ENCODE data around the gene AADACL4. TPM values are rescaled to one million over a fixed set of nuclear protein-coding genes. Genes with fewer than 3 reads are reported as not detected.
"Not testable (repeated sequence)": the region's sequence is repeated elsewhere in the genome, so short reads cannot be mapped to it uniquely, and the experiment has no call there.

AADACL4 gene
- total RNA-seq, 1 donor from 2014 or later = not detected

DNA sequence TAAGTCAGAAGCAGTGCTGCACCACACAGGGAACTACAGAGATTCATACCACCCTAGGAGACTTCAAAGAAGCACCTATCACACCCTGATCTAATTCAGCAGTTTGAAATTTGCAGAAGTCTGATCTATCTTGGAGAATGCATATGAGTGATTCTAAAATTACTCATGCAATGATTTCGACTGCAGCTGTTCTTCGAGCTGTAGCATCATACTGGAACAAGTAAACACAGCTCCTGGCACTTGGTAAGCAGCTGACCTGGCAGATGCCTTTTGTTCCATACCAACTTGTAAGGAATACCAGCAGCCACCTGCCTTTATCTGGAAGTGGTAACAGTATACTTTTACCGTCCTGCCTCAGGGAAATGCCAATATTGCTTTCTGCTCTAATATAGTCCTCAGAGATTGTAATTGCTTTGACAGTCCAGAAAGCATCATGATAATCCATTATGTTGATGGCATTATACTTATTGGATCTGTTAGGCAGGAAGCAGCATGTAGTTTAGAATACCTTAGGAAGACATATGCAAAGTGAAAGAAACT, 25.7 kb downstream of the AADACL4 start:
- no peak for TF ChIP-seq EZH2 (IDR thresholded peaks at IDR 0.05; ENCODE audit: insufficient read depth, low read length)
- TF ChIP-seq, protein P1, sequence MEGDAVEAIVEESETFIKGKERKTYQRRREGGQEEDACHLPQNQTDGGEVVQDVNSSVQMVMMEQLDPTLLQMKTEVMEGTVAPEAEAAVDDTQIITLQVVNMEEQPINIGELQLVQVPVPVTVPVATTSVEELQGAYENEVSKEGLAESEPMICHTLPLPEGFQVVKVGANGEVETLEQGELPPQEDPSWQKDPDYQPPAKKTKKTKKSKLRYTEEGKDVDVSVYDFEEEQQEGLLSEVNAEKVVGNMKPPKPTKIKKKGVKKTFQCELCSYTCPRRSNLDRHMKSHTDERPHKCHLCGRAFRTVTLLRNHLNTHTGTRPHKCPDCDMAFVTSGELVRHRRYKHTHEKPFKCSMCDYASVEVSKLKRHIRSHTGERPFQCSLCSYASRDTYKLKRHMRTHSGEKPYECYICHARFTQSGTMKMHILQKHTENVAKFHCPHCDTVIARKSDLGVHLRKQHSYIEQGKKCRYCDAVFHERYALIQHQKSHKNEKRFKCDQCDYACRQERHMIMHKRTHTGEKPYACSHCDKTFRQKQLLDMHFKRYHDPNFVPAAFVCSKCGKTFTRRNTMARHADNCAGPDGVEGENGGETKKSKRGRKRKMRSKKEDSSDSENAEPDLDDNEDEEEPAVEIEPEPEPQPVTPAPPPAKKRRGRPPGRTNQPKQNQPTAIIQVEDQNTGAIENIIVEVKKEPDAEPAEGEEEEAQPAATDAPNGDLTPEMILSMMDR (IDR thresholded peaks at IDR 0.05; ENCODE audit: insufficient read depth, low read depth, low read length) = no peak
- Mint-ChIP-seq H3K36me3 (ENCODE audit: low read depth, unreplicated experiment) (no peaks in the 10 kb centered on the region), H3K9me3 (ENCODE audit: unreplicated experiment) (peaks cover 8% of the 10 kb centered on the region), H3K27ac (ENCODE audit: unreplicated experiment) (no peak overlapping the region), H3K27me3 (ENCODE audit: low read depth, unreplicated experiment) (peaks cover 7% of the 10 kb centered on the region), H3K4me1 (ENCODE audit: low read depth, unreplicated experiment) (no peaks in the 10 kb centered on the region), H3K4me3 (ENCODE audit: unreplicated experiment) (no peak overlapping the region)
- H3K9ac ChIP-seq (ENCODE audit: low read length) = no peak overlapping the region
- no peak overlapping the region for H2AFZ ChIP-seq (ENCODE audit: low read depth, low read length)
- no peaks in the 10 kb centered on the region for H3K27me3 ChIP-seq (ENCODE audit: insufficient read depth, low read length)
- DNase-seq (ENCODE audit: low read depth) (no peak), FAIRE-seq (no peak)
- no peaks in the 10 kb centered on the region for H4K20me1 ChIP-seq (ENCODE audit: insufficient read depth, low read length)
- no peaks in the 10 kb centered on the region for H3K4me1 ChIP-seq (ENCODE audit: insufficient read depth, low read length)
- no peak overlapping the region for H3K27ac ChIP-seq (ENCODE audit: low read depth, low read length)
- peaks cover 10% of the 10 kb centered on the region for H3K9me3 ChIP-seq (ENCODE audit: insufficient read depth, low read depth, low read length)
- no peak overlapping the region for H3K4me2 ChIP-seq (ENCODE audit: low read length)
- no peaks in the 10 kb centered on the region for H3K36me3 ChIP-seq (ENCODE audit: insufficient read depth, low read length)
- H3K79me2 ChIP-seq (ENCODE audit: insufficient read depth, low read length) = no peaks in the 10 kb centered on the region
- no peak overlapping the region for H3K4me3 ChIP-seq (ENCODE audit: insufficient read depth, low read depth, low read length)

GRCh38 chr1:12674358-12674757, 30.5 kb downstream of the AADACL4 start:
- Histone ChIP-seq H2AFZ (ENCODE audit: low read depth, low read length) (no peak overlapping the region), H3K4me1 (ENCODE audit: insufficient read depth, low read length) (no peaks in the 10 kb centered on the region), H3K79me2 (ENCODE audit: insufficient read depth, low read length) (no peaks in the 10 kb centered on the region), H3K4me3 (ENCODE audit: insufficient read depth, low read depth, low read length) (no peak overlapping the region), H3K27me3 (ENCODE audit: insufficient read depth, low read length) (no peaks in the 10 kb centered on the region), H4K20me1 (ENCODE audit: insufficient read depth, low read length) (no peaks in the 10 kb centered on the region), H3K9ac (ENCODE audit: low read length) (no peak overlapping the region), H3K27ac (ENCODE audit: low read depth, low read length) (no peak overlapping the region), H3K36me3 (ENCODE audit: insufficient read depth, low read length) (no peaks in the 10 kb centered on the region), H3K4me2 (ENCODE audit: low read length) (no peak overlapping the region), H3K9me3 (ENCODE audit: insufficient read depth, low read depth, low read length) (no peaks in the 10 kb centered on the region)
- no peaks in the 10 kb centered on the region for H3K36me3 Mint-ChIP-seq (ENCODE audit: low read depth, unreplicated experiment)
- peaks cover 4% of the 10 kb centered on the region for H3K9me3 Mint-ChIP-seq (ENCODE audit: unreplicated experiment)
- H3K27me3 Mint-ChIP-seq (ENCODE audit: low read depth, unreplicated experiment) = peaks cover 5% of the 10 kb centered on the region
- FAIRE-seq = no peak
- H3K4me3 Mint-ChIP-seq (ENCODE audit: unreplicated experiment) = no peak overlapping the region
- TF ChIP-seq, protein P1 (IDR thresholded peaks at IDR 0.05; ENCODE audit: insufficient read depth, low read depth, low read length) = no peak
- no peak for TF ChIP-seq EZH2 (IDR thresholded peaks at IDR 0.05; ENCODE audit: insufficient read depth, low read length)
- DNase-seq (ENCODE audit: low read depth) = no peak
- H3K4me1 Mint-ChIP-seq (ENCODE audit: low read depth, unreplicated experiment) = no peaks in the 10 kb centered on the region
- no peak overlapping the region for H3K27ac Mint-ChIP-seq (ENCODE audit: unreplicated experiment)

- H3K36me3 ChIP-seq (ENCODE audit: insufficient read depth, low read length); H3K27me3 ChIP-seq (ENCODE audit: insufficient read depth, low read length); H3K9ac ChIP-seq (ENCODE audit: low read length); H3K4me3 ChIP-seq (ENCODE audit: insufficient read depth, low read depth, low read length); H3K27ac Mint-ChIP-seq (ENCODE audit: unreplicated experiment); H3K79me2 ChIP-seq (ENCODE audit: insufficient read depth, low read length); H3K4me2 ChIP-seq (ENCODE audit: low read length); H3K9me3 ChIP-seq (ENCODE audit: insufficient read depth, low read depth, low read length); H3K4me1 ChIP-seq (ENCODE audit: insufficient read depth, low read length); H2AFZ ChIP-seq (ENCODE audit: low read depth, low read length); FAIRE-seq; H4K20me1 ChIP-seq (ENCODE audit: insufficient read depth, low read length); DNase-seq (ENCODE audit: low read depth); H3K4me3 Mint-ChIP-seq (ENCODE audit: unreplicated experiment); H3K9me3 Mint-ChIP-seq (ENCODE audit: unreplicated experiment); H3K27me3 Mint-ChIP-seq (ENCODE audit: low read depth, unreplicated experiment); H3K27ac ChIP-seq (ENCODE audit: low read depth, low read length); H3K36me3 Mint-ChIP-seq (ENCODE audit: low read depth, unreplicated experiment); H3K4me1 Mint-ChIP-seq (ENCODE audit: low read depth, unreplicated experiment): not testable (repeated sequence)
These were observed 32.2 kb downstream of the AADACL4 start for GRCh38 chr1:12676122-12676521.
